Posterior cingulate gyrus (tissue), 11 donors: ENCODE measurements around the gene PROM2.

Source experiments
- DNase-seq, 10 donors: peaks; one replicate each; pipeline versions ENCODE4 v3.0.0 to v3.0.0-alpha.2; 2020 to 2021; ENCODE audit warnings: mixed read lengths in 3 of 10
- intact Hi-C: fragments of 100-400 bp; cut with DNase I; formaldehyde crosslinking; loops from one replicate; pipeline ENCODE4 v1.15.1; 2023

The PROM2 gene

GRCh38 chr2:95303191-95303919 is 29.1 kb downstream of the PROM2 start:
- peak in 7 of 10 donors; percentile 65 to 96 (median 74) for DNase-seq
- intact Hi-C loops, result no loop called here

DNA sequence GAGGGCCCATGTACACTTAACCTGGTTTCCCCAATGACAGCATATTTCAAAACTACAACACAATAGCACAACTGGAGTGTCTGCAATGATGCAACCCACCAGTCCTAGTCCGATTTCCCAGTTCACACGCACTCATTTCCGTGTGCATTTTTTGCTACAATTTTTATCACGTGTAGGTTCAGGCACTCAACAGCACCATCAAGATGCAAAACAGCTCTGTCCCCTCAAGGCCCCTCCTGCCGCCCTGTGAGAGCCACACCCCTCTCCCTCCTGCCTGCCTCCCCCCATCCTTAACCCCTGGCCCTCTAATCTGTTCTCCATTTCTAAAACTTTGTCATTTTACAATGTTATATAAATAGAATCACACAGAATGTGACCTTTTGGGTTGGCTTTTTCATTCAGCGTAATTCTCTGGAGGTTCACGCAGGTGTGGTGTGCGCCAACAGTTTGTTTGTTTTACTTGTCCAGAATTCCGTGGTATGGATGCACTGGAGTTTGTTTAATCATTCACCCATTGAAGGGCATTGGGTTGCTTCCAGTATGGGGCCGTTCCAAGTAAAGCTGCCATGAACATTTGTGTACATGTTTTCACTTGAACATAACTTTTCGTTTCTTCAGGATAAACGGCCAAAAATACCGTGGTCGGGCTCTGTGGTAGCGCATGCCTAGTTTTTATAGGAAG is 31.3 kb downstream of the PROM2 start:
- DNase-seq, result no peak
- intact Hi-C loops, result no loop called here

DNA sequence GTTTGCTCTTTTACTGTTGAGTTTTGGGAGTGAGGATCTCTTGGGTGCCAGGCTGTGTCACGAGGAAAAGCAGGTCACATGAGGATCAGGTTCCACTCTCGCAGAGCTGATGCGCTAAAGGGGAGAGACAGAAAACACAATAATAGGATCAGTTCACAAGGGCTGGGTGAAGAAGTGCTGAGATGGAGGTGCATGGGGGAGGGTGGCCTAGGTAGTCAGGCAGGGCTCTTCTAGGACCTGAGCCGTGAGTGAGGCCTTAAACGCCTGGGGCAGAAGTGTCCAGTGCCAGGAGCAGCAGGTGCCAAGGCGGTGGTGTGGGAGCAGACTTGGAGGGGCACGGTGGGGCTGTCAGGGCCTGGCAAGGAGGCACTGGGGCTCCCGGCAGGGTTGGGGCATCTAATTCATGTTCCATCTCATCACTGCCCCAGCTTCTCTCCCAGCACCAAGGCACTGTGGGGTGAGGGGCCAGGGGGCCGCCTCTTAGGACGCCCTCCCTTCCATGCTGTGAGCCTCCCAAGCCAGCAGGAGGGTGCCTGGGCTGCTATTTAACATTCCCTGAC is 32.2 kb downstream of the PROM2 start:
- intact Hi-C loops, result no loop called here

GRCh38 chr2:95307036-95307435 is 32.8 kb downstream of the PROM2 start:
- no peak for DNase-seq

More for the DNA sequence above, 32.2 kb downstream of the PROM2 start:
- no peak for DNase-seq

GRCh38 chr2:95307878-95308277 is 33.6 kb downstream of the PROM2 start:
- intact Hi-C loops, result no loop called here
- DNase-seq, result no peak

More at GRCh38 chr2:95307036-95307435, 32.8 kb downstream of the PROM2 start:
- intact Hi-C loops, result no loop called here

- no peak for DNase-seq
- intact Hi-C loops, result no loop called here
These were observed 34.3 kb downstream of the PROM2 start for GRCh38 chr2:95308426-95308990.

- DNase-seq, result no peak
- intact Hi-C loops, result no loop called here
These were observed 35.4 kb downstream of the PROM2 start for GRCh38 chr2:95309599-95309998.

DNA sequence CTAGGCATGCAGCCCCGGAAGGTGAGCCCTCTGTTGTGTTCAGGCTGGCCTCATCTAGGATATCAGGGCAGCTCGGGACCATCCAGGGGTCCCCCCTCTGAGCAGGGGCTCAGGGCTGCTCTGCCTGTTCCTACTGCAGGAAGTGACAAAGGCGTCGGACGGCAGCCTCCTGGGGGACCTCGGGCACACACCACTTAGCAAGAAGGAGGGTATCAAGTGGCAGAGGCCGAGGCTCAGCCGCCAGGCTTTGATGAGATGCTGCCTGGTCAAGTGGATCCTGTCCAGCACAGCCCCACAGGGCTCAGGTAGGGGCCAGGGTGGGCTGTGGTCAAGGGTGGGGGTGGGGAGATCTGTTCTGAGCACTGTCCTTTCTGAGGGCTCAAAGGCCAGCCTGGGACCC is 36.0 kb downstream of the PROM2 start:
- intact Hi-C loops, result no loop called here
- DNase-seq, result no peak

- intact Hi-C loops, result no loop called here
- no peak for DNase-seq
These were observed 36.4 kb downstream of the PROM2 start for GRCh38 chr2:95310651-95311050.

- DNase-seq, result peak in 3 of 10 donors; percentile 81 to 90 (median 85)
- intact Hi-C loops, result no loop called here
These were observed 37.7 kb downstream of the PROM2 start for GRCh38 chr2:95311815-95312542.

GRCh38 chr2:95312543-95313201 is 38.4 kb downstream of the PROM2 start:
- DNase-seq, result peak; percentile 69 to 98 (median 88)
- intact Hi-C loops, result no loop called here

DNA sequence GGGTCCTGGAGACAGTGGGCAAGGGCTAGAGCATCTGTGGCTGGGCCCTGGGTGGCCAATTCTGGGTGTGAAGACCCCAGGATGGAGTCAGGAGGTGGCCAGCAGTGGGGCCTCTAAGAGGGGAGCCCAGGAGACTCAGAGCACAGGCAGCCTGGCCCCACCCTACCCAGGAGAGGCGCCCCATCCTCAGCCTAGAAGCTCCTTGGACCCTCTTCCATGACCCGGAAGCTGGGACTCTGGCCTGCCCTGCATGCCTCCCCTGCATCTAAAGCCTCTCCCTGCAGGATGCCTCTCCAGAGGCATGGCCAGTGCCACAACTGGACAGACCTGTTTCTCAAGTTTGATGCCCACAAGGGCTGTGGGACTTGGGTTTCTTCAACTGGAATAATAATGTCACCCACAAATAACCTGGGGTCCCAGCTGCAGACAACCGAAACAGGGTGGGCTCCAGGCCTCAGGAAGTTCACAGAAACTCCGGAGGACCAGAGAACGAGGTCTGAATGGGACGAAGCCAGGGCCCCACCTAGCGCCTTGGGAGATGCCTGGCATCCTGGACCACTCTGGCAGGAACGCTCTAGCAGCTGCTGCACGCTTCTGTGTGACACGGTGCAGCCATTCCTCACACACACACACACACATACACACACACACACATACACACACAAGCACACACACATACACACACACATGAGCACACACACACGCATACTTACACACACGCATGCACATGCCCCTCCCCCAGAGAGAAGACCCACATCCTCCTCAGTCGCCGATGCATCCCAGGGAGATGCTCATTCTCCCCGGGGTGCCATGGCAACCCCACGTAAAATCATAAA is 39.3 kb downstream of the PROM2 start:
- intact Hi-C loops, result loop anchor here (2.0 kb wide), 1 partner anchor 49 kb away; no protein-coding TSS in a partner anchor
- peak in 6 of 10 donors; percentile 44 to 91 (median 73) for DNase-seq

- intact Hi-C loops, result loop anchor here (2.0 kb wide), 1 partner anchor 50 kb away; no protein-coding TSS in a partner anchor
- peak in 4 of 10 donors; percentile 27 to 83 (median 76) for DNase-seq
These were observed 40.3 kb downstream of the PROM2 start for GRCh38 chr2:95314598-95314963.

DNA sequence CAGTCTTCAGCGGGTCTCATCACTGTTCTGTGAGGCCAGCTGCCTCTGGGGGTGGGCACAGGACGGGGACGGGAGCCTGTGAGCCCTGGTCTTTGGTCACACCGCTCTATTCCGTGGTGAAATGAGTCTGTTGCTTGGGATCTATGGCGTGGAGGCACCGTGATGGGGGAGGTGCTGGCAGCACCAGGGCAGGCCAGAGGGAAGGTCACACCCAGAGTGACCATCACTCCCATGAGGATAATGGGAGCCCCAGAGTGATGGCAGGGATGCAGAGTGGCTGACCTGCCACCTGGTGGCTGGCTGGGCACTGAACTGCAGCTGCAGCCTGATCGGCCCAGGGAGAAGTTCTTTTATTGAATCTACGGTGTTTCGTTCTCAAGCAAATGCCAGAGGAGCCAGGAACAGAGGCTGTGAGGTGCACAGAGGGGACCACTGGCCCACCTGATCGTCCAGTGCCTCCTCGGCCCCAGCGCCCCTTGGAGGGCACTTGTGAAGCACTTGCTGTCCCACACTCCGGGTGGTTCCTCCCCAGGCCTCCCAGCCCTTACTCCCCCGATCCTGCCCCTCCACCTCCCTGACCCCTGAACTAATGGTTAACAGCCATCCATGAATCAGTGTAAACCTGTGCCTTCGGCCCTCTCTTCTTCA is 40.8 kb downstream of the PROM2 start:
- intact Hi-C loops, result loop anchor here (1.0 to 2.0 kb wide), 2 partner anchors 50 to 84 kb away; no protein-coding TSS in a partner anchor
- DNase-seq, result peak in 9 of 10 donors; percentile 53 to 96 (median 75)

DNA sequence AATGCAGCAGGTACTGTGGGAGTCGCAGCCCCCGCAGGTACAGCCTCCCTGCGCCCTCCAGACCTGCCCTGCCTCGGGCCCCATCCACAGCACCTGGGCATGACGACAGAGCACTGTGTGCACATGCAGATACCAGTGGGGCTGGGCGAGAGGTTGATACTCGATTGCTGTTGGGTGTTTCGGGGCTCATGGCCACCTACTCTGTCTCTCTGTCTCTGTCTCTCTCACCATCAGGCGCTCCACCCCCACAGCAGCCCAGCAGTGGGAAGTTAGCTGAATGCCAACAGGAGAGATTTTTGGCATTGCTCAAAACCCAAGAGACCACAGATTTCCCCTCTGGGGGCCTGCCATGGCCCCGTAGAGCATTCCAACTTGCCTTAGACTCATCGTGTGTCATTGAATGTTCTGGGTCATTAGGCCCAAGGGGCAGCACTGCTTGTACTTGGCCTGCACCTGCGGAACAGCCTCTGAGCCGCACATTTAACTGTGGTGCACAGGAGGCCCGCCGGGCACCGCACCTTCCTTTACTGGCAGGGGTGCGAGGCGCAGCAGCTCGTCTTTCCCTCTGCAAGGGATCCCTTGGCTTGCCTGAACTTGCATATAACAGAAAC is 41.7 kb downstream of the PROM2 start:
- intact Hi-C loops, result loop anchor here (1.0 to 2.0 kb wide), 2 partner anchors 51 to 85 kb away; no protein-coding TSS in a partner anchor
- peak in 5 of 10 donors; percentile 9 to 84 (median 69) for DNase-seq

DNA sequence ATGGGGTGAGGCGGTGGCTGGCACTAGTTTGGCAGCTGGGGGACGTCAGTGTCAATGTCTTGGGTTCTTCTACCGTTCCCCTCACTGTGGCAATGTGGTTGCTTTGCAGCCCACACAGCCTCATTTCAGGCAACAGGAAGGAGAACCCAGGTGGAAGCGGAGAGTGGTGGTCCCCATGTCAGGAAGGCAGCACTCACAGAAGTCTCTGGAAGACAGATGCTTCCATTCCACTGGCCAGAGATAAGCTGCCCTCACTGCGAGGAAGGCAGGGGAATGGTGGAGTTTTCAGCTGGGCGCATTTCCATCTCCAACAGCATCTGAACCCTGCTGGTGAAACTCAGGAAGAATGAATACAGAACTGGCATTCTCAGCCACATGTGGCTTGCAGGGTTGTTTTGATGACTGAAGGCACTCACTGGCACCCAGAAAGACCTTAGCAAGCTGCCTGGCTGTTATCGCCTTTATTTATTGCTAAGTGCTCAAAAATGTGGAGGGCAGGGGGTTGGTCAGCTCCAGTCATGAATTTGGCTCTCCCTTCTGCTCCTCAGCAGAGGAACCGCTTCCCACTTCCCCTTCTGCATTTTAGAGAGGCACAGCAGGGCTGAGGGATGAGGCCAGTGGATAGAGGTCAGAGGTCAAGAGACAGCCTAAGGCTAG is 42.3 kb downstream of the PROM2 start:
- intact Hi-C loops, result no loop called here
- DNase-seq, result peak in 4 of 10 donors; percentile 18 to 74 (median 66)

DNA sequence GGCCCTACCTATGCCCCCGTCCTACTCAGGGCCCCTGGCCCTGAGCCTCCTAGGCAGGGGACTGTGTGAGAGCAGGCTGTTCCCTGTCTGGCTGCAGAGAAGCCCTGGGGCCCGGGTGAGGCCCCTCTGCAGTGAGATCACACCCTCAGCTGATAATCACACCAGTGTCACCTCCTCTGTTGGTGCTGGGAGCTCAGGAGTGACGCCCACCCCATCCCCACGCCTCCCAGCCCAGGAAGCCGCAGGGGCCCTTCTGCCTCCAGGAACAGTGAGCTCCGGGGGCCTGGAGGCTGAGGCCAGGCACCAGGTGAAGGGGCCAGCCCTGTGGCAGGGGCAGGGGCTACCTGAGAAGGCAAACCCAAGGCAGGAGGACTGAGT is 42.9 kb downstream of the PROM2 start:
- intact Hi-C loops, result no loop called here
- peak in 4 of 10 donors; percentile 9 to 75 (median 61) for DNase-seq
